Neutrophil (primary cell): Measurements from ENCODE around the gene EDRF1.

ENCODE experiments used
- H3K27ac ChIP-seq: fragments of 200-600 bp; sonication (generic); 2 replicates; pipeline ENCODE4 v1.5.1; 2016; ENCODE audit warnings: mild to moderate bottlenecking, moderate library complexity
- H3K27me3 ChIP-seq: fragments of 200-600 bp; sonication (generic); 2 replicates; pipeline ENCODE4 v1.6.0; 2016; ENCODE audit warnings: mild to moderate bottlenecking
- H3K36me3 ChIP-seq: fragments of 200-600 bp; sonication (generic); 2 replicates; pipeline ENCODE4 v1.5.1; 2017
- H3K4me1 ChIP-seq, 2 experiments: fragments of 200-600 bp in 1 of 2; sonication (generic) in 1 of 2; 1 replicate in 1 of 2; 2 replicates in 1 of 2; pipeline versions ENCODE4 v1.5.1 to v1.6.1; 2013 to 2016; ENCODE audit warnings: low read depth in 1 of 2, low read length in 1 of 2, mild to moderate bottlenecking in 1 of 2, moderate library complexity in 1 of 2; ENCODE audit not compliant: control insufficient read depth in 1 of 2, insufficient read depth in 1 of 2
- H3K4me3 ChIP-seq, 2 experiments: fragments of 200-600 bp in 1 of 2; sonication (generic) in 1 of 2; 1 replicate in 1 of 2; 2 replicates in 1 of 2; pipeline ENCODE4 v1.5.1; 2013 to 2016; ENCODE audit warnings: low read depth in 1 of 2, low read length in 1 of 2, mild to moderate bottlenecking in 1 of 2, moderate library complexity in 1 of 2
- H3K9me3 ChIP-seq: fragments of 200-600 bp; sonication (generic); 2 replicates; pipeline ENCODE4 v1.5.1; 2016
- TF ChIP-seq, protein P1 (sequence below): fragments of 200-600 bp; sonication (generic); IDR thresholded peaks from 2 replicates; pipeline ENCODE4 v1.5.1; 2016; ENCODE audit warnings: antibody characterized with exemption

EDRF1 gene

DNA sequence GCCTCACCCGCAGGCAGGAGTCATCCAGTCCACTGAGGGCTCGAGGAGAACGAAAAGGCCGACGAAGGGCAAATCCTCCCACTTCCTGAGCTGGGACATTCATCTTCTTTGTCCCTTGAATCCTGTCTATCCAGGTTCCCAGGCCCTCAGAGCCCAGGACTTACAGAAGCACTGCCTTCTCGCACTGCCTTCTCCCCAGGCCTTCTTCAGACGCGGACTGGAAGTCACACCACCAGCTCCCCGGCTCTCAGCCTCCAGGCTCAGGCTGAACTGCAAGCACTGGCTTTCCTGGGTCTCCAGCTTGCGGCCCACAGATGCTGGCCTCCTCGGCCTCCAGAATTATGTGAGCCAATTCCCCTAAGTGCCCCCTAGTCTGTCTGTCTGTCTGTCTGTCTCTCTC lies 62.5 kb downstream of the EDRF1 start:
- Histone ChIP-seq H3K9me3 (no peaks in the 10 kb centered on the region), H3K27ac (no peak overlapping the region), H3K4me3 (no peak overlapping the region), H3K4me1 (no peaks in the 10 kb centered on the region), H3K36me3 (no peaks in the 10 kb centered on the region), H3K27me3 (no peaks in the 10 kb centered on the region)
- TF ChIP-seq, protein P1, sequence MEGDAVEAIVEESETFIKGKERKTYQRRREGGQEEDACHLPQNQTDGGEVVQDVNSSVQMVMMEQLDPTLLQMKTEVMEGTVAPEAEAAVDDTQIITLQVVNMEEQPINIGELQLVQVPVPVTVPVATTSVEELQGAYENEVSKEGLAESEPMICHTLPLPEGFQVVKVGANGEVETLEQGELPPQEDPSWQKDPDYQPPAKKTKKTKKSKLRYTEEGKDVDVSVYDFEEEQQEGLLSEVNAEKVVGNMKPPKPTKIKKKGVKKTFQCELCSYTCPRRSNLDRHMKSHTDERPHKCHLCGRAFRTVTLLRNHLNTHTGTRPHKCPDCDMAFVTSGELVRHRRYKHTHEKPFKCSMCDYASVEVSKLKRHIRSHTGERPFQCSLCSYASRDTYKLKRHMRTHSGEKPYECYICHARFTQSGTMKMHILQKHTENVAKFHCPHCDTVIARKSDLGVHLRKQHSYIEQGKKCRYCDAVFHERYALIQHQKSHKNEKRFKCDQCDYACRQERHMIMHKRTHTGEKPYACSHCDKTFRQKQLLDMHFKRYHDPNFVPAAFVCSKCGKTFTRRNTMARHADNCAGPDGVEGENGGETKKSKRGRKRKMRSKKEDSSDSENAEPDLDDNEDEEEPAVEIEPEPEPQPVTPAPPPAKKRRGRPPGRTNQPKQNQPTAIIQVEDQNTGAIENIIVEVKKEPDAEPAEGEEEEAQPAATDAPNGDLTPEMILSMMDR: no peak

DNA sequence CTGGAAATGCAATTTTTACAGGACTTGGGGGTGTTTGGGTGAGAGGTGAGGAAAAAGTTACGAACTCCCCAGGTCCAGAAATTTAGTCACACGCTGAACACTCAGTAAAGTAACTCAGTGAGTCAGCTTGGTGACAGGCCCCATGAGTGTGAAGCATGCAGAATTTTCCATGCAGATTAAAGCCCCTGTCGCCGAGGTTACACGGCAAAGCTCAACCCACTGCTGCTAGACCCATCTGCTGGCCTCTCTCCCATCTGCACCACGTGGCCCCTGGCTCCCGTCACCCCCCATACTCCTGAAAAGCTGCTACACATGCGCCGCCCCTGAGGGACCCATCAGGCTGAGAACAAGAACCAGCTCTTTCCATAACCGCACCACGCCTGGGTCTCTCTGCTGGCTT lies 63.1 kb downstream of the EDRF1 start:
- Histone ChIP-seq H3K27me3 (no peaks in the 10 kb centered on the region), H3K36me3 (no peaks in the 10 kb centered on the region)

DNA sequence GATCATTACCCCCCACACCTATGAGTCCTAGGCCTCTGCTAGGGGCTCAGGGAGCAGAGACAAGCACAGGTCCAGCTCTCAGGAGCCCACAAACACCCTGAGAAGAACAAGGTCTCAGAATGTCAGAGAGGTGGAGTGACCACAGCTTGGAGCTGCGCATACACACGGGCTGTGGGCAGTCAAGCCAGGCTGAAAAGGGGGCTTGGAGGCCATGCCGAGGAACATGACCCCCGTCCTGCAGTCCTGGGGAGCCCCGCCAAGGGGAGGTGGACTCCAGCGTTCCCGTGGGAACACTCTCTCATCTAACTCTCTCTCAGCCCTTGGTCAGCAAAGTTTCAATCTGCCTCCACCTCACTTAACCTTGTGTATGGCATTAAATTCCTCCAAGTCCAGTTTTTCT lies 63.9 kb downstream of the EDRF1 start:
- Histone ChIP-seq H3K9me3 (no peaks in the 10 kb centered on the region), H3K27ac (no peak overlapping the region), H3K4me1 (peaks cover 4 to 5% of the 10 kb centered on the region in 2 experiments), H3K4me3 (no peak overlapping the region), H3K27me3 (no peaks in the 10 kb centered on the region), H3K36me3 (no peaks in the 10 kb centered on the region)
- TF ChIP-seq, protein P1: no peak

More for the DNA sequence above, 63.1 kb downstream of the EDRF1 start:
- Histone ChIP-seq H3K27ac (no peak overlapping the region), H3K4me3 (no peak overlapping the region), H3K9me3 (no peaks in the 10 kb centered on the region), H3K4me1 (no peaks in the 10 kb centered on the region)
- TF ChIP-seq, protein P1: no peak

DNA sequence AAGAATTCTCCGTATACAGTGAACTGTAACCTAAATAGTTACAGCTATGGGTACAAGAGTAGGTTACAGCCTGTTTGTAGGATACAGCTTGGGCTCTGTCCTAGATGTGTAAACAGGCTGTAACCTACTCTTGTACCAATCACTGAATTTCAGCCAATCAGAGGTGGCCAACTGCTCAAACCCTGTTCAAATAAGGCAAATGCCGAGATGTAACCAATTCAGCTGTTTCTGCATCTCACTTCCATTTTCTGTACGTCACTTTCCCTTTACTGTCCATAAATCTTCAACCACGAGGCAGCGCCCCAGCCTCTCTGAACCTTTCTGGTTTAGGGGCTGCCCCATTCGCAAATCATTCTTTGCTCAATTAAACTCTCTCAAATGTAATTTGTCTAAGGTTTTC lies 64.4 kb downstream of the EDRF1 start:
- H3K27ac ChIP-seq: no peak overlapping the region

DNA sequence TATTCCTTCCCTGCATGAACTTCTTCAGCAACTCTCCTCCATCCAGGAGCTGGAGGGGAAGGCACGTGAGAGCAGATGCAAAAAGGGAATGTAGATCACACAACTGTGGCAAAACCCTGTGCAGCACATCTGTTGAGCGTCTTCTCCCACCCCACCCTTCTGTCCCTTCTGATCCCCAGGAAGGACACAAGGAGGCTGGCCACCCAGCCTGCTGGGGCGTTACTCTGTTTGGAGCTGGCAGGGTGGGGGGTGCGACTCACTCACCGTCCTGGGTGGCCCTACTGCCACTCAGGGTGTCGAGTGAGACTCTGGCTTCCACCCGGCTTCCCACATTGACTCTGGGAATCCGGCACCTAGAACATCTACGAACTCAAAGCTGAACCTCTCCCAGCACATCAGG lies 66.3 kb downstream of the EDRF1 start:
- H3K4me1 ChIP-seq: peaks cover 6 to 9% of the 10 kb centered on the region in 2 experiments
- no peaks in the 10 kb centered on the region for H3K36me3 ChIP-seq
- no peak overlapping the region for H3K4me3 ChIP-seq
- H3K27me3 ChIP-seq: no peaks in the 10 kb centered on the region
- no peaks in the 10 kb centered on the region for H3K9me3 ChIP-seq
- TF ChIP-seq, protein P1: no peak
- H3K27ac ChIP-seq: no peak overlapping the region

More for the DNA sequence above, 64.4 kb downstream of the EDRF1 start:
- Histone ChIP-seq H3K27me3 (no peaks in the 10 kb centered on the region), H3K4me1 (peaks cover 6 to 9% of the 10 kb centered on the region in 2 experiments), H3K4me3 (no peak overlapping the region), H3K9me3 (no peaks in the 10 kb centered on the region), H3K36me3 (no peaks in the 10 kb centered on the region)
- TF ChIP-seq, protein P1: no peak
